IPS-18c (cell line): ENCODE measurements around the gene RSRP1.
A peak's percentile ranks its signal among the peaks of the same experiment; 100 is the strongest.

Source experiments
- H3K4me3 ChIP-seq: 2 replicates; pipeline ENCODE4 v1.7.0; 2013; ENCODE audit warnings: low read depth, mild to moderate bottlenecking, low read length, moderate library complexity; ENCODE audit not compliant: insufficient read depth
- H3K9me3 ChIP-seq: one replicate; pipeline ENCODE4 v1.6.1; 2013; ENCODE audit warnings: mild to moderate bottlenecking, low read length, moderate library complexity; ENCODE audit not compliant: control insufficient read depth, insufficient read depth

RSRP1 gene

DNA sequence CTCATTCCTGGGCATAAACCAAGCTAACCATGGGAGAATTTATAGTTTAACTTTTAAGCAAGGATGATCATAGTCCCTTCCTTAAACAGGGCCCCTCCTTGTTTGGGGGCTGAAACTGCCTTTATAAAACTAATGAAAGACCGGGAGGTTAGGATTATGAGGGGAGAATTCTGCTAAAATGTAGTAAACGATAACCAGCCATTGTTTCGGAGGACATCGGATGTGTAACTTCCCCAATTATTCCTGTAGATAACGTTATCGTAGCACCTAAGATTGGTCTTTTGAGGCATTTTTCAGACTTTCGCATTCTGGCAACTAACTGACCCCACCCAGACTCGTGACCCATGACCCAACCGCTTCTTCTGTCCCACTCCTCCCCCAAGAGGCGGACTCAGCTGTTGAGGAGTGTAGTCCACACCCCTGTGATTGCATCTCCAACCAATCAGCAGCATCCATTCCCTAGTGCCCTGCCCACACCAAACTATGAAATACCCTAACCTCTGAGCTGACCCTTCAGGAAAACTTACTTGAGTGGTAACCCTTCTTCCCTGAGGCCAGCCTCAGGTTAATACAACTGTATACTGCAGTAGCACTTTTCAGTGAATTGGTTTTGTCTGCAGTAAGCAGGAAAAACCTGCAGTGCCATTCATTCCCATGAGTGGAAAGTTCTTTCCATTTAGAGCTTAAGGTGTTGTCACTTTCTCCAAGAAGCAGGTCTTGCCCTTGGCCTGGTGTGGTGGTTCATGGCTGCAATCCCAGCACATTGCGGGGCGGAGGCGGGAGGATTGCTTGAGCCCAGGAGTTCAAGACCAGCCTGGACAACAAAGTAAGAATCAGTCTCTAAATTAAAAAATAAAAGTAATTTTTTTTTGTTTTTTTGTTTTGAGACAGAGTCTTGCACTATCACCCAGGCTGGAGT, 14.1 kb downstream of the RSRP1 start:
- peak overlapping the region; percentile 82 for H3K4me3 ChIP-seq
- peaks cover 3% of the 10 kb centered on the region for H3K9me3 ChIP-seq

DNA sequence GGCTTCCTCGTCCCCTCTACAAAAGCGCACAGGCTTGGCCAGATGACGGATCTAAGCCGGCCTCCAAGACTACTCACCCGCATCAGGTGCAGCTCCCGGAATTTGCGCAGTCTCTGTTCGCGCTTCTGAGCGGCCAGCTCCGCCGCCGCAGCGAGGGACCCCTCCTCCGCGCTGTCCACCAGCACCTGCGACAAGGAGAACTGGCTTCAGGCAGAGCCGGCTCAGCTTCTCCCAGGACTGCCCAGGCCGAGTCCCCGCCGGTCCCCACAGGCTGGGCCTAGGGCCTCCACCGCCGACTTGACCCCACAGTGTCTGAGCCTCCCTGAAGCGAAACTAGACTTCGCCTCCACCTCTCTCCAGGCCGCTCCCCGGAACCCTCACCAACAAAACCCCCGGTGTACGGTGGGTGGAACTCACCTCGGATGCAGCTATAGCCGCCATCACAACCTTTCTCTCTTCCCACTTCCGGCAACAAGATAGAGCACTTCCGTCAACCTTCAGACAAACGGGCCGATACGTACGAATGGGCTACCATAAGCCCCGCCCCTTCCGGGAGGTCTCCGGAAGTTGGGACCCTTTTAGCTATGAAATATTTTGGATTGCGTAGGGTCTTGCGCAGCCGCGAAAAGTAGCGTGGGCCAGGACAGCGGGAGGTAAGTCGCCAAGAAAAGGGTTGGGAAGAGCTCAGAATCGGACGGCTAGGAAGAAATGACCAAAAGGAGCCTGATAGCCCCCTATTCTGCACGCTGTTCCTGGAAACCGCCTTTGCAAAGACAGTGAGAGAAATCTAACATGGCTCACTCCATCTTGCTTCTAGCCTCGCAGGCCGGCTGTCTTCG, 15.0 kb downstream of the RSRP1 start, which contains the start of gene SYF2:
Gene SYF2 (minus strand): TSS at position 476 of the 839 bp plus-strand sequence. CDS start 35 bp downstream, at position 441.
- H3K9me3 ChIP-seq: peaks cover 3% of the 10 kb centered on the region

GRCh38 chr1:25223471-25223870, 23.8 kb downstream of the RSRP1 start:
- Histone ChIP-seq H3K9me3 (no peaks in the 10 kb centered on the region), H3K4me3 (no peak overlapping the region)

More for the DNA sequence above, 15.0 kb downstream of the RSRP1 start, which contains the start of gene SYF2:
- H3K4me3 ChIP-seq: peak within 1 kb of the TSS; percentile 82

- H3K9me3 ChIP-seq: no peaks in the 10 kb centered on the region
- no peak overlapping the region for H3K4me3 ChIP-seq
Observed at GRCh38 chr1:25222606-25223005, 24.6 kb downstream of the RSRP1 start.

GRCh38 chr1:25220666-25221065, 26.6 kb downstream of the RSRP1 start:
- H3K4me3 ChIP-seq: no peak overlapping the region; the same call in 1 of the 2 replicates
- no peaks in the 10 kb centered on the region for H3K9me3 ChIP-seq

- Histone ChIP-seq H3K9me3 (no peaks in the 10 kb centered on the region), H3K4me3 (no peak overlapping the region)
Observed at GRCh38 chr1:25219661-25220251, 27.5 kb downstream of the RSRP1 start.

DNA sequence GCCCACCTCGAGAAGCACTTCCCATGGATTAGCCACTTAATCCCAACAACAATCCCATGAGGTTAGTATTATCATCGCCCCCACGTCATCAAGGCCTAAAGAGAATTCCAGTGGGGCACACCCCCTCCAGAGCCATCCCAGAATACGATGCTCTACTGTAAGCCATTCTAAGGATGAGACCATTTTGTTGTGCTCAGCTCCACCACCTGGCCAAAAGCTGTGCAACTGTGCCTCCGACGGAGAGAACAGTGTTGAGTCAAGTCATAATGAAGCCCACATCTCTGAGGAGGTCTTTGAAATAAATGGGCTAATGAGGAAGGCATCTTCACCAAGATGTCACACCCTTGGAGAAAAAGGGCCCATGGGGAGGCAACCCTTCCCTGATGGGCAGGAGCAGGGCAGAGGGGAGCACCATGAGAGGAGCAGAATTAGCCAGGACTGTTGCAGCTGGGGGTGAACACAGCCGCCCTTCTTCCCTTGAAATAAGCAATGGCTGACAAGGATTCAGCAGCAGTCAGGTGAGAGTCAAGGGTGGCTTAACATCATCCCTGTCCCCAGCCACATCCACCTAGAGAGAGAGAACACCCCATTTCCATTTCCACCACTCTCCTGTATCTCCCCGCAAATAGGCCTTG, 29.5 kb downstream of the RSRP1 start:
- no peaks in the 10 kb centered on the region for H3K9me3 ChIP-seq
- no peak overlapping the region for H3K4me3 ChIP-seq

- H3K4me3 ChIP-seq: no peak overlapping the region
- H3K9me3 ChIP-seq: no peaks in the 10 kb centered on the region
Observed at GRCh38 chr1:25217015-25217414, 30.2 kb downstream of the RSRP1 start.

- Histone ChIP-seq H3K9me3 (no peaks in the 10 kb centered on the region), H3K4me3 (no peak overlapping the region)
Observed at GRCh38 chr1:25216123-25216522, 31.1 kb downstream of the RSRP1 start.

- Histone ChIP-seq H3K4me3 (no peak overlapping the region), H3K9me3 (no peaks in the 10 kb centered on the region)
Observed at GRCh38 chr1:25212725-25213124, 34.5 kb downstream of the RSRP1 start.

- Histone ChIP-seq H3K4me3 (no peak overlapping the region), H3K9me3 (no peaks in the 10 kb centered on the region)
Observed at GRCh38 chr1:25210728-25211127, 36.5 kb downstream of the RSRP1 start.

DNA sequence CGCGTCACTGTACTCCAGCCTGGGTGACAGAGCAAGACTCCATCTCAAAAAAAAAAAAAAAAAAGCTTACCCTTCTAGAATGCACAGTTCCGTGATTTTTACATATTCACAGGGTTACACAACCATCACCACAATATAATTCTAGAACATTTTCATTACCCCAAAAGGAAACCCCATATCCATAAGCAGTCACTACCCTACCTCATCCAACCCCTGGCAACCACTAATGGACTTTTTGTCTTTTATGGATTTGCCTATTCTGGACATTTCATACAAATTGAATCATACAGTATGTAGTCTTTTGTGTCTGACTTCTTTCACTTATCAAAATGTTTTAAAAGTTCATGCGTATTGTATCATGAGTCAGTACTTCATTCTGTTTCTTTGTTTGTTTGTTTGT, 37.7 kb downstream of the RSRP1 start:
- H3K9me3 ChIP-seq: no peaks in the 10 kb centered on the region
- no peak overlapping the region for H3K4me3 ChIP-seq

DNA sequence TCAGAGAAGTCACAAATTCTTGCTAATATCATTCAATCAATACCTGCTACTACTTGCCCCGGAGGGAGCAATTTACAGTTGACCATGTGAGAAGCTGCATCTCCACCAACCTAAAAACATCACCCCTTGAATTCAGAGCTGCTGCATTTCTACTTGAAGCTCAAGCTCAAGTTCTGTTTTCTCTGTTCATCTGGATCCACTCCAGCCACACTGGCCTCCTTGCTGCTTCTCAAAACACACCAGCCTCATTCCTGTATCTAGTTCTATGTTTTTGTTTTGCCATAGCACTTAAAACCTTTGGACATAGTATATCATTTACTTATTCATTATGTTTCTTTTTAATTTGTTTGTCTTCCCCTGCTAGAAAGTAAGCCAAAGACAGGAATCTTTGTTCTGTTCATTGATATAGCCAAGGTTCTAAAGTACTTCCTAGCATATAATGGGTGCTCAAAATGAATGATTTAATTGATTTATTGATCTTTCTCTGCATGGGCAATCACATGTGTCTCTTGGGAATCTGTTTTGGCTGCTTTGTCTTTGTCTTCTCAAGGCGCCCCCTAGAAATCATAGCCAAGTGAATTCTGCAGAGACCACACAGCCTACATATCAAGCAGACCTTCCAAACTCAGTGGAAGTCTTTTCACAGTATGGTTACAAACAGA, 38.6 kb downstream of the RSRP1 start:
- no peak overlapping the region for H3K4me3 ChIP-seq
- no peaks in the 10 kb centered on the region for H3K9me3 ChIP-seq

DNA sequence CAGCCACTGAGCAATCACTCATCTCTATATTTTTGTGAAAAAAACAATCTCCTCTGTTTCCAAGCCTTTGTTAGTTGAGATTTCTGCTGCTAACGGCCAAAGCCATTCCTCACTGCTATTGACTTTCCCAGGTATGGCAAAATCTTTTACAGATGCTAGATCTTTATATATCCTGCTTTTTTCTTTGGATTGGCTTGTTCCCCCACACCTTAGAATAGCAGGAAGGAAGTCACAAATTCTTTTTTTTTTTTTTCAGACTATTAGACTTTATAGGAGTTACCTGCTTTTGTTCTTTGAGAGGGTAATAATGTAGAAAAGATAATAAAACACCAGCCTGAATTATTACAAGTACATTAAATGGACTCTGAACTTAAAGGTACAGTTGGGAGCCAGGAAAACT, 39.2 kb downstream of the RSRP1 start:
- Histone ChIP-seq H3K4me3 (no peak overlapping the region), H3K9me3 (no peaks in the 10 kb centered on the region)

DNA sequence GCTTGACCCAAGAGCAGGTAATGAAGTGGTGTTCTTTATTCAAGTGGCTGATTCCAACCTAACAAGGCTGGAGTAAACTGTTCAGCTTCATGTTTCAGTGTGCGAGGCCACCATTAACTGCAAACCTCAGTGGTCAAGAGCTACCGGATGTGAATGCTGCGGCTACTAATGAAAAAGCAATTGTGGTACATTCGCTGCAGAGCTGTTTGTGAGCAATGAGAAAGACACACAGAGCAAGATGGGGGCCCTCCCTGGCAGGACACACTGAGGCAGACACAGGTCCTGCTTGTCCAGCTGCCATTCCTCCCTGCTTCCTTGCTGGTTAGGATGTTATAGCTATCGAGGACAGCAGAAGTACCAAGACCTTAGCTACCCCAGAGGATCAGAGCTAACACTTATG, 41.1 kb downstream of the RSRP1 start:
- H3K4me3 ChIP-seq: no peak overlapping the region
- H3K9me3 ChIP-seq: no peaks in the 10 kb centered on the region

DNA sequence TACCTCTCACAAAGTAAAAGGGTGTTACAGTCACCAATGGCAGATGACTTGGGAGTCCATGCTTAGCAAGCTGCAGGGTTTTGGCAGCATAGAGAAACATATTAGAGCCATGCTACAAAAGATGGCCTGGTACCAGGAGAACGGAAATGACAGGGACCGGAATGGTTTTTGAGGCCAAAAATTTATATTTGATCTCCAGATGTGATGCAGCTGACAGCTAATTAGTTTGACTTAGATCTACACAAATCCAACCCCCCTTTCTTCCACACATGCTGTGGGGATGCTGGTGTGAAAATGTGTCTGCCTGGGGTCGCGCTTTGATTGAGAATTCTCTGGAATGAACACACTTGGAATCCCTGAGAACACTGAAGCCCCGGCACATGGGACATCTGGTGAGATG, 41.5 kb downstream of the RSRP1 start:
- Histone ChIP-seq H3K9me3 (no peaks in the 10 kb centered on the region), H3K4me3 (no peak overlapping the region)
